ENCODE measurements around the gene TAS2R9.

TAS2R9 gene

GRCh38 chr12:10783252-10783651 is 26.7 kb downstream of the TAS2R9 start:
- H3K27ac ChIP-seq, result no peak overlapping the region
- no peak for DNase-seq (ENCODE audit: low read depth, low spot score)
- TF ChIP-seq FOXP2 (optimal IDR thresholded peaks at IDR 0.05; ENCODE audit: control extremely low read depth, extremely low read length, insufficient read depth), result no peak
- TF ChIP-seq POLR2AphosphoS5 (IDR thresholded peaks at IDR 0.05; ENCODE audit: borderline replicate concordance, low read depth, low read length), result no peak
- TF ChIP-seq EZH2 (IDR thresholded peaks at IDR 0.05), result no peak

DNA sequence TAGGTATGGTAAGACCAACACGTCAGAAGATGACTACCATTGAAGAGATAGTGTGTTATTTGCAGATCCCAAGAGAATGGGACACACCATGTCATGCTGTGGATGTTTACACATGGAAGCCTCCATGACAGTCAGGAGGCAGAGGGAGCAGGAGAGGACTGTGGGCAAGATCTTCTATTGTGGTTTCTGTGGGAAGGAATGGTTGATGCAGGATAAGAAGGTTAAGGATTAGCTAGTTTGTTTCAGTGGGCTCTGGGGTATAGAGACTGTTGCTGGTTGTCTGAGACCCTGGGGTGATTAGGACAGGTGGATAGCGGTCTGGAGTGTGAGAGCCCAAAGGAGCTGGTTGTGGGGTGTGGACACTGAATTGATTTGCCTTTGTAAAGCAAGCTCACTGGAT is 30.9 kb downstream of the TAS2R9 start:
- TF ChIP-seq FOXP2 (optimal IDR thresholded peaks at IDR 0.05; ENCODE audit: control extremely low read depth, extremely low read length, insufficient read depth), result no peak
- TF ChIP-seq EZH2 (IDR thresholded peaks at IDR 0.05), result no peak
- no peak for TF ChIP-seq POLR2AphosphoS5 (IDR thresholded peaks at IDR 0.05; ENCODE audit: borderline replicate concordance, low read depth, low read length)
- Histone ChIP-seq H3K9me3 (ENCODE audit: low read depth, low read length) (no peaks in the 10 kb centered on the region), H3K36me3 (ENCODE audit: insufficient read depth, low read length) (no peaks in the 10 kb centered on the region), H3K9ac (ENCODE audit: insufficient read length) (no peak overlapping the region), H3K4me3 (no peak overlapping the region), H3K27ac (no peak overlapping the region)
- no peak for DNase-seq (ENCODE audit: low read depth, low spot score)

More at GRCh38 chr12:10783252-10783651, 26.7 kb downstream of the TAS2R9 start:
- no peak overlapping the region for H3K9ac ChIP-seq (ENCODE audit: insufficient read length)
- H3K4me3 ChIP-seq, result no peak overlapping the region
- no peaks in the 10 kb centered on the region for H3K9me3 ChIP-seq (ENCODE audit: low read depth, low read length)
- no peaks in the 10 kb centered on the region for H3K36me3 ChIP-seq (ENCODE audit: insufficient read depth, low read length)

DNA sequence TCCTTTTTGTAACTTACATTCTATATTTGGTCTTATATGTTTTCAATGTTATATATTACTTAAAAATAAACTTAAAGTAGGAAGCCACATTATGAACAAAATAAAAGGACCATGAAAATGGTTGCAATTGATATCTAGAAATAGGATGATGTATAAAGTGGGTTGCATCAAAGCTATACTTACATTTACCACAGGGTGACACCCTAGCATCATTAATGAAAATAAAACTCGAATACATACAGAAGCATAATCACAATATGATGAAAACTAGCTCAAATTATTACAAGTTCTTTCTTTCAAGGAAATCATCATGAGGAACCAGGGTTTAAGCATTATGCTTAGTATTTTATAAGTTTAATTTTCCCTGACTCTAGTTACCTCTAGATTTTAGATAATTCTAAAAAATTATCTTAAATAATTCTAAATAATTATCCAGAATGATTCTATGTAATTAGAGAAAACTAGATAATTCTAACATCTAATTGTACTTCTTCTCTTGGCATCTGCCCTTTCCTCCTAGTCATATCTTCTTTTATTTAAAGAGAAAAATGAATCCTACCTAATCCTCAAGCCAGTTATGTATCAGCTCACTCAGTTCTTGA is 38.7 kb downstream of the TAS2R9 start:
- TF ChIP-seq FOXP2 (optimal IDR thresholded peaks at IDR 0.05; ENCODE audit: control extremely low read depth, extremely low read length, insufficient read depth) (no peak), EZH2 (IDR thresholded peaks at IDR 0.05) (no peak), POLR2AphosphoS5 (IDR thresholded peaks at IDR 0.05; ENCODE audit: borderline replicate concordance, low read depth, low read length) (no peak)
- Histone ChIP-seq H3K27ac (no peak overlapping the region), H3K9me3 (ENCODE audit: low read depth, low read length) (no peaks in the 10 kb centered on the region), H3K4me3 (no peak overlapping the region), H3K36me3 (ENCODE audit: insufficient read depth, low read length) (no peaks in the 10 kb centered on the region), H3K9ac (ENCODE audit: insufficient read length) (no peak overlapping the region)
- DNase-seq (ENCODE audit: low read depth, low spot score), result peak; percentile 39

- Histone ChIP-seq H3K9me3 (ENCODE audit: low read depth, low read length) (no peaks in the 10 kb centered on the region), H3K27ac (no peak overlapping the region)
- no peak for DNase-seq (ENCODE audit: low read depth, low spot score)
Measured at GRCh38 chr12:10759657-10760056, 50.3 kb downstream of the TAS2R9 start.

More at GRCh38 chr12:10759657-10760056, 50.3 kb downstream of the TAS2R9 start:
- no peak overlapping the region for H3K4me3 ChIP-seq
- no peak overlapping the region for H3K9ac ChIP-seq (ENCODE audit: insufficient read length)
- TF ChIP-seq POLR2AphosphoS5 (IDR thresholded peaks at IDR 0.05; ENCODE audit: borderline replicate concordance, low read depth, low read length), result no peak
- no peak for TF ChIP-seq FOXP2 (optimal IDR thresholded peaks at IDR 0.05; ENCODE audit: control extremely low read depth, extremely low read length, insufficient read depth)
- TF ChIP-seq EZH2 (IDR thresholded peaks at IDR 0.05), result no peak
- H3K36me3 ChIP-seq (ENCODE audit: insufficient read depth, low read length), result no peaks in the 10 kb centered on the region
